Effector memory CD4-positive, alpha-beta T cell (primary cell): ENCODE measurements around the gene GPR42.
"Not testable (repeated sequence)": the region's sequence is repeated elsewhere in the genome, so short reads cannot be mapped to it uniquely, and the experiment has no call there.

Experiments
- DNase-seq, 3 donors: peaks; one replicate each; pipeline ENCODE4 v3.0.0-alpha.2; 2020
- H3K27ac ChIP-seq: 2 replicates; pipeline ENCODE4 v1.7.0; 2013; ENCODE audit warnings: mild to moderate bottlenecking, low read length, moderate library complexity; ENCODE audit not compliant: insufficient read depth, poor library complexity, severe bottlenecking
- H3K27me3 ChIP-seq: replicated peaks from 2 replicates; pipeline ENCODE4 v1.7.0; 2013; ENCODE audit warnings: mild to moderate bottlenecking, low read length; ENCODE audit not compliant: insufficient read depth, control insufficient read depth, poor library complexity, severe bottlenecking
- H3K36me3 ChIP-seq: 2 replicates; pipeline ENCODE4 v1.7.0; 2013; ENCODE audit warnings: mild to moderate bottlenecking, low read length, moderate library complexity; ENCODE audit not compliant: control insufficient read depth, insufficient read depth
- H3K4me1 ChIP-seq: 2 replicates; pipeline ENCODE4 v1.7.0; 2013; ENCODE audit warnings: low read length, mild to moderate bottlenecking; ENCODE audit not compliant: control insufficient read depth, insufficient read depth, poor library complexity, severe bottlenecking
- H3K4me3 ChIP-seq: 2 replicates; pipeline ENCODE4 v1.7.0; 2013; ENCODE audit warnings: low read length, low read depth, mild to moderate bottlenecking; ENCODE audit not compliant: insufficient read depth, poor library complexity, severe bottlenecking
- H3K9me3 ChIP-seq: 2 replicates; pipeline ENCODE4 v1.7.0; 2013; ENCODE audit warnings: mild to moderate bottlenecking, low read length, moderate library complexity; ENCODE audit not compliant: control insufficient read depth

Gene GPR42

DNA sequence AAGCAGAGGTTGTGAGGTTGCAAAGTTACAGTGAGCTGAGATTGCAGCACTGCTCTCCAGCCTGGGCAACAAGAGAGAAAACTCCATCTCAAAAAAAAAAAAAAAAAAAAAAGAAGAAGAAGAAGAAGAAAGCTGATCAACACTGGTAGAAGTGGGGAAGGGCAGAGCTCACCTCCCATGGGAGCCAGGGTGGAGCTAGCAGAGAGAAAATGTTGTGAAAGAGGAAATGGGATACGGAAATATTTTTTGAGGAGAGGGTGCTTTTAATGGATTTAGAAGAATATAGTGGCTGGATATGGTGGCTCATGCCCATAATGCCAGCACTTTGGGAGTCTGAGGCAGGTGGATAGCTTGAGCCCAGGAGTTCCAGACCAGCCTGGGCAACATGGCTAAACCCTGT, 6.8 kb downstream of the GPR42 start:
- Histone ChIP-seq H3K27ac (no peak overlapping the region), H3K9me3 (no peaks in the 10 kb centered on the region)
- DNase-seq, result no peak

DNA sequence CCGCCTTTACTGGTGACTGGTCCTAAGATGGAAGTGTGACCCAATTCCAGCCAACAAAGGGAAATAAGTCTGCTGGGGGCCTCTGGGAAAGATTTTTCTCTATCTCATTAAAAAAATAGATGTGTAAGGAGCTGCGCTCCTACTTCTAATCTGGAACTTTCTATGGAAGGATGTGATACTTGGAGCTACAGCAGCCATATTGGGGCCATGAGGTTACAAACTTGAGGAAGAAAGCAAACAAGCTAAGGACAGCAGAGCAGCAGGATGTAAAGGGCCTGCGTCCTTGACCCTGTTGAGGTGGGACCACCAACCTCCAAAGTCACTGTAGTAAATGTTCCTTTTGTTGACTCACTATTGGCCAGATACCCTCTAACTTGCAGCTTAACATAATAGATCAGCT, 7.5 kb downstream of the GPR42 start:
- Histone ChIP-seq H3K9me3 (no peaks in the 10 kb centered on the region), H3K36me3 (no peaks in the 10 kb centered on the region), H3K4me1 (no peaks in the 10 kb centered on the region), H3K4me3 (no peak overlapping the region), H3K27me3 (no peaks in the 10 kb centered on the region), H3K27ac (no peak overlapping the region)
- no peak for DNase-seq

More for the DNA sequence above, 6.8 kb downstream of the GPR42 start:
- no peaks in the 10 kb centered on the region for H3K36me3 ChIP-seq
- H3K4me3 ChIP-seq, result no peak overlapping the region
- no peaks in the 10 kb centered on the region for H3K27me3 ChIP-seq
- H3K4me1 ChIP-seq, result no peaks in the 10 kb centered on the region

DNA sequence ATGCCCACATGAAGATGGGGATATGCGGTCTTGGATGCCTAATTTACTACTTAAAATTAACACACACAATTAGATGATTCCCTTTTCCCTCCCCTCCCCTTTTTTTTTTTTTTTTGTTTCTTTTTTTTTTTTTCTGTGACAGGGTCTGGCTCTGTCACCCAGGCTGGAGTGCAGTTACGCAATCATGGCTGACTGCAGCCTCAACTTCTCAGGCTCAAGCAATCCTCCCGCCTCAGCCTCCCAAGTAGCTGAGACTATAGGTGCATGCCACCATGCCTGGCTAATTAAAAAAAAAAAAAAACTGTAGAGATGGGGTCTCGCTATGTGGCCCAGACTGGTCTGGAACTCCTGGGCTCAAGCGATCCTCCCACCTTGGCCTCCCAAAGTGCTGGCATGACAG, 8.7 kb downstream of the GPR42 start:
- H3K27me3 ChIP-seq, DNase-seq, H3K36me3 ChIP-seq, H3K27ac ChIP-seq, H3K4me1 ChIP-seq, H3K4me3 ChIP-seq, H3K9me3 ChIP-seq: not testable (repeated sequence)

DNA sequence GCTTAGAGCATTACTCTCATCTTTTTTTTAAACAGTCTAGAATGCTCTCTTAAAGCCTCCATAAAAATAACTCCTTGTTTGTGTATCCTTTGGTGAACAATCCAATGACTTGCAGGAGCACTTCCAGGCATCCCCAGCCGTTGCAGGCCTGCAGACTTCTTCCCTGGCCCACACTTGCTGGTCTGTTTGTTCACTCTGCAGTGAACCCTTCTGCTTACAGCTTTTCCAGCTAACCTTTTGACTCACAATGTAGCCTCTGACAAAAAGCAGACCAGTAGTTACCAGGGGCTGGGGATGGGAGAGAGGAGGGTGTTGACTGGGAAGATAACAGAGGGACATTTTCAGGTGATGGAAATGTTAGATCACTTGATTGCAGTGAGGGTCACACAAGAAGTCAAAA, 9.1 kb downstream of the GPR42 start:
- Histone ChIP-seq H3K27ac (no peak overlapping the region), H3K4me3 (no peak overlapping the region), H3K27me3 (no peaks in the 10 kb centered on the region)

DNA sequence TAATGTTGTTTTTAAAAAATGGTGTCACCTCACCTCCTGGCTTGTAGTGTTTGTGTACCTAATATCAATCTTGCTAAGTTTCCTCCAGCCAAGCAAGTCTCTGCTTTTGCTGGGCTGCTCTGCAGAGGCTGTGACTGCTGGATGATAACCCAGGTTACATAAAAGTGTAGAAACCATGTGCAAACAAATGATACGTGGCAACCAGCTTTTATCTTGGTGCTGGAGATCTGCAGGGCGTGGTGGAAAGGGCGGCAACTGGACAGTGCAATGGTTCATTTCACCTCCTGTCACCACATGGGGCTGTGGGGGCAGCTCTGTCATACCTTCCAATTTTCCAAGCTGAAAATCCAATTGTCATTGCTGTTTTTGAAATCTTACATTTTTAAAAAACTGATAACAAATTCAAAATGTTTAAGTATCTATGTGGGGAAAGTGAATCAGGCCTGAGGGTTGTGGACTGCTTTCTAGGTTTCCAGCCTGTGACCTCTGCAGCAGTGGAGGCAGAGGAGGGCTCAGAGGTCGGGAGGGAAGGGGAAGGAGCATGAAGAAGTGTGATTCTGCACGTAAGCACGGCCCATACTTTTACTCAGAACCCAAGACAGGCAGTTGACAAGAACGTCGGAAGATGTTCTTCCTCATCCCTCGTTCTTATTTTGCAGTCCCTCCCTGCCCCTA, 9.7 kb downstream of the GPR42 start:
- H3K27me3 ChIP-seq, result no peaks in the 10 kb centered on the region

More for the DNA sequence above, 9.1 kb downstream of the GPR42 start:
- Histone ChIP-seq H3K36me3 (no peaks in the 10 kb centered on the region), H3K9me3 (no peaks in the 10 kb centered on the region), H3K4me1 (no peaks in the 10 kb centered on the region)
- DNase-seq, result no peak

DNA sequence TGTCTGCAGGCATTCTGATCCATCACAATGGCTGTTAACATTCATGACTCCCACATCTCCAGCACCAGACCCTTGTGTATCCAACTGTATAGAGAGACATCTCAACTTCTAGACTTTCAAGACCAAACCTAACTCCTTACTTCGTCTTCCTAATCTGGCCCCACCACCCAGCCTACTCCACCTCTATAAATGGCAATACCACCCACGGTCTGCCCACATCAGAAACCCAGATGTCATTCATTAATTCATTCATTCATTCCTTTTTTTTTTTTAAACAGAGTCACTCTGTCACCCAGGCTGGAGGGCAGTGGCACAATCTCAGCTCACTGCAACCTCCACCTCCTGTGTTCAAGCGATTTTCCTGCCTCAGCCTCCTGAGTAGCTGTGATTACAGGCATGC, 10.4 kb downstream of the GPR42 start:
- no peak overlapping the region for H3K4me3 ChIP-seq
- no peaks in the 10 kb centered on the region for H3K9me3 ChIP-seq
- no peaks in the 10 kb centered on the region for H3K36me3 ChIP-seq
- H3K4me1 ChIP-seq, result no peaks in the 10 kb centered on the region
- H3K27ac ChIP-seq, result no peak overlapping the region
- DNase-seq, result no peak
- no peaks in the 10 kb centered on the region for H3K27me3 ChIP-seq

More for the DNA sequence above, 9.7 kb downstream of the GPR42 start:
- H3K27ac ChIP-seq, result no peak overlapping the region
- DNase-seq, result no peak
- H3K4me3 ChIP-seq, result no peak overlapping the region
- H3K36me3 ChIP-seq, result no peaks in the 10 kb centered on the region
- no peaks in the 10 kb centered on the region for H3K9me3 ChIP-seq
- H3K4me1 ChIP-seq, result no peaks in the 10 kb centered on the region

DNA sequence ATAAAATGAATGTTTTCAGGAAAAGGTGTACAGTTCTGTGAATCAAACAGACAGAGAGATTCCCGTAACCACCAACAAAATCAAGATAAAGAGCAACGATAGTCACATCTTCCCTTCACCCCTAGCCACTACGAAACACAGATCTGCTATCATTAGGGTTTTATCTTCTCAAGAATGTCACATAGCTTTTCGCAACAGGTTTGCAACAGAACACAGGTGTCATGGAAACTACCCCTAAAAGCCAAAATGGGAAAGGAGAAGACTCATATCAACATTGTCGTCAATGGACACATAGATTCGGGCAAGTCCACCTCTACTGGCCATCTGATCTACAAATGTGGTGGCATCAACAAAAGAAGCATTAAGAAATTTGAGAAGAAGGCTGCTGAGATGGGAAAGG, 11.1 kb downstream of the GPR42 start:
- H3K4me3 ChIP-seq, result no peak overlapping the region
- H3K27me3 ChIP-seq, result no peaks in the 10 kb centered on the region
- no peaks in the 10 kb centered on the region for H3K4me1 ChIP-seq
- H3K9me3 ChIP-seq, result no peaks in the 10 kb centered on the region
- no peak for DNase-seq
- H3K36me3 ChIP-seq, result no peaks in the 10 kb centered on the region
- no peak overlapping the region for H3K27ac ChIP-seq

DNA sequence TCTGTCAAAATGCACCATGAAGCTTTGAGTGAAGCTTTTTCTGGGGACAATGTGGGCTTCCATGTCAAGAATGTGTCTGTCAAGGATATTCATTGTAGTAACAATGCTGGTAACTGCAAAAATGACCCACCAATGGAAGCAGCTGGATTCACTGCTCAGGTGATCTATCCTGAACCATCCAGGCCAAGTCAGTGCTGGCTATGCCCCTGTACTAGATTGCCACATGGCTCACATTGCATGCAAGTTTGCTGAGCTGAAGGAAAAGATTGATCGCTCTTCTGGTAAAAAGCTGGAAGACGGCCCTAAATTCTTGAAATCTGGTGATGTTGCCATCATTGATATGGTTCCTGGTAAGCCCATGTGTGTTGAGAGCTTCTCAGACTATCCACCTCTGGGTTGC, 12.7 kb downstream of the GPR42 start:
- no peak for DNase-seq
- Histone ChIP-seq H3K4me3 (no peak overlapping the region), H3K4me1 (no peaks in the 10 kb centered on the region), H3K36me3 (no peaks in the 10 kb centered on the region), H3K27me3 (no peaks in the 10 kb centered on the region), H3K27ac (no peak overlapping the region), H3K9me3 (no peaks in the 10 kb centered on the region)

DNA sequence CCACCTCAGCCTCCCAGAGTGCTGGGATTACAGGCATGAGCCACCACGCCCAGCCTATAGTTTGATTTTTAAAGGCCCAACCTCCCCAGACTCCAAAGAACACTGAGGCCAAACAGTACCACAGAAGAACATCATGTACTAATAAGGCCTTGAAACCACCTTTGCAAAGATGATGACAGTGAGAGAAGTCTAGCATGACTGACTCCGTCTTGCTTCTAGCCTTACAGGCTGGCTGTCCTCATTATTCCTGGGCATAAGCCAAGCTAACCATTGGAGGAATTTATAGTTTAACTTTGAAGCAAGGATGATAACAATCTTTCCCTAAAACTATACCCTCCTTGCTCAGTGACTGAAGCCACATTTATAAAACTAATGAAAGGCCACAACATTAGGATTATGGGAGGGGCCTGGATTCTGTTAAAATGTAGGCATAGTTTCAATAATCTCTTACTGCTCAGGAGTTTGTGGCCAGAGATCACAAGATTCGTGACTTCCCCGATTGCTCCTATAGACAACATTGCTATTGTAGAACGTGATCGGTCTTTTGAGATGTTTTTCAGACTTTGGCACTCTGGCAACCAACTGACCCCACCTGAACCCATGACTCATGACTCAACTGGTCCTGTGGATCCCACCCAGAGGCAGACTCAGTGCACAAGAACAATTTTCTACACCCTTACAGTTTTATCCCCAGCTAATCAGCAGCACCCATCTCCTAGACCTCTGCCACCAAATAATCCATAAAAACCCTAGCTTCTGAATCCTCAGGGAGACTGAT, 17.6 kb downstream of the GPR42 start:
- H3K4me1 ChIP-seq, result peaks cover 3% of the 10 kb centered on the region
- no peaks in the 10 kb centered on the region for H3K27me3 ChIP-seq
- H3K9me3 ChIP-seq, result no peaks in the 10 kb centered on the region
- no peaks in the 10 kb centered on the region for H3K36me3 ChIP-seq
- no peak for DNase-seq
- H3K4me3 ChIP-seq, result no peak overlapping the region
- no peak overlapping the region for H3K27ac ChIP-seq

DNA sequence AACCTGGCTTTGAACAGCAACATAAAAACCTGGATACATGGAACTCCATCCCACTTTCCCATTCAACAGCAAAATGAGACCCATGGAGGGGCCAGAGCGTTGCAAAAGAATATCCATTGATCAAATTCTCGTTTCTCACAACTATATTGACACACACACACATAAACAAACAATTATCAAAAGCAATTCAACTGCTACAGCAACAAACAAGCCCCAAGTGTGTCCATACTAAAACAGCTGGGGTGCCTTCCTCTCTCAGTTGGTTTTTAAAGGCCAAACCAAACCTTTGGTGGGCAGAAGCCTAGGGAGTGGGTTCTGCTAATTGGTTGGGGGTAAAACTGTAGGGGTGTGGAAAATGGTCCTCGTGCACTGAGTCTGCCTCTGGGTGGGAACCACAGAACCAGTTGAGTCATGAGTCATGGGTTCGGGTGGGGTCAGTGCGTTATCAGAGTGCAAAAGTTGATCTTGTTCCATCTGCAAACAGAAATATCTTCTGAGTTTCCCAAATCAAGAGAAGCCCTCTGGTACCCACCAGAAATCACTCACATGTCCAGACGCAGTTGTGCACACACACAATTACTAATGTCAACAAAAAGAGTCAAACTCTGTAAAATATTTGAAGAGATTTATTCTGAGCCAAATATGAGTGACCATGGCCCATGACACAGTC, 18.5 kb downstream of the GPR42 start:
- Histone ChIP-seq H3K27ac (no peak overlapping the region), H3K36me3 (no peaks in the 10 kb centered on the region), H3K9me3 (no peaks in the 10 kb centered on the region), H3K27me3 (no peaks in the 10 kb centered on the region), H3K4me1 (peaks cover 3% of the 10 kb centered on the region), H3K4me3 (no peak overlapping the region)
- DNase-seq, result no peak
